ENCODE data around the gene KNDC1.

KNDC1 gene

DNA sequence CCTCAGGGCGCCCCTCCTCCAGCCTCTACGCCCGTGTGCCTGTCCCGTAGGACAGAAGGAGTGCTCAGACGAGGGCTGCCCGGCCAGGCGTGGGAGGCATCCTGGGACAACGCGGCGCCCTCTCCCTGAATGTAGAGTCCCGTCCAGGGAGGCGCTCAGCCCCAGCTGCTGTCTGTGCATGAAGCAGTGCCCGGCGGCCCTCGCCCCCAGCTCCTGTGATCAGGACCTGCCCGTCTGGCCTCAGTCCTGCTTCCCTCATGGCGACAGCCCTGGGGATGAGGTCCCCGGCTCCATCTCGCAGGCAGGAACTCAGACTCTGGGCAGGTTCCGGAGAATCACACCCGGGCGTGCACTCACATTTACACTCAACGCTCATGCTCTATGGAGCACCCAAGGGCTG, 45.1 kb downstream of the KNDC1 start:
- Histone ChIP-seq H3F3A (ENCODE audit: insufficient read depth, low read length) (no peaks in the 10 kb centered on the region), H2AFZ (ENCODE audit: low read length) (no peak overlapping the region), H3K27me3 (replicated peaks; ENCODE audit: insufficient read depth, low read length) (peaks cover 56% of the 10 kb centered on the region), H3K9ac (ENCODE audit: low read length) (no peak overlapping the region), H4K20me1 (ENCODE audit: insufficient read depth, low read length) (no peaks in the 10 kb centered on the region), H3K79me2 (ENCODE audit: low read length) (no peaks in the 10 kb centered on the region), H3K4me2 (ENCODE audit: low read depth, low read length) (no peak overlapping the region), H3K9me3 (replicated peaks; ENCODE audit: insufficient read depth, low read length) (no peaks in the 10 kb centered on the region), H3K27ac (ENCODE audit: low read length) (no peak overlapping the region), H3K9me2 (replicated peaks; ENCODE audit: insufficient read depth, low read length) (no peaks in the 10 kb centered on the region), H3K36me3 (replicated peaks; ENCODE audit: insufficient read depth, low read length) (no peaks in the 10 kb centered on the region), H3K4me3 (ENCODE audit: low read length) (no peak overlapping the region), H3K4me1 (ENCODE audit: low read length) (no peaks in the 10 kb centered on the region)
- no peak for TF ChIP-seq EZH2phosphoT487 (IDR thresholded peaks at IDR 0.05; ENCODE audit: low read length)
- TF ChIP-seq EZH2 (optimal IDR thresholded peaks at IDR 0.05; ENCODE audit: low read depth, low read length) = no peak
- TF ChIP-seq, protein P1, sequence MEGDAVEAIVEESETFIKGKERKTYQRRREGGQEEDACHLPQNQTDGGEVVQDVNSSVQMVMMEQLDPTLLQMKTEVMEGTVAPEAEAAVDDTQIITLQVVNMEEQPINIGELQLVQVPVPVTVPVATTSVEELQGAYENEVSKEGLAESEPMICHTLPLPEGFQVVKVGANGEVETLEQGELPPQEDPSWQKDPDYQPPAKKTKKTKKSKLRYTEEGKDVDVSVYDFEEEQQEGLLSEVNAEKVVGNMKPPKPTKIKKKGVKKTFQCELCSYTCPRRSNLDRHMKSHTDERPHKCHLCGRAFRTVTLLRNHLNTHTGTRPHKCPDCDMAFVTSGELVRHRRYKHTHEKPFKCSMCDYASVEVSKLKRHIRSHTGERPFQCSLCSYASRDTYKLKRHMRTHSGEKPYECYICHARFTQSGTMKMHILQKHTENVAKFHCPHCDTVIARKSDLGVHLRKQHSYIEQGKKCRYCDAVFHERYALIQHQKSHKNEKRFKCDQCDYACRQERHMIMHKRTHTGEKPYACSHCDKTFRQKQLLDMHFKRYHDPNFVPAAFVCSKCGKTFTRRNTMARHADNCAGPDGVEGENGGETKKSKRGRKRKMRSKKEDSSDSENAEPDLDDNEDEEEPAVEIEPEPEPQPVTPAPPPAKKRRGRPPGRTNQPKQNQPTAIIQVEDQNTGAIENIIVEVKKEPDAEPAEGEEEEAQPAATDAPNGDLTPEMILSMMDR (IDR thresholded peaks at IDR 0.05; ENCODE audit: low read length) = no peak
- DNase-seq = no peak

DNA sequence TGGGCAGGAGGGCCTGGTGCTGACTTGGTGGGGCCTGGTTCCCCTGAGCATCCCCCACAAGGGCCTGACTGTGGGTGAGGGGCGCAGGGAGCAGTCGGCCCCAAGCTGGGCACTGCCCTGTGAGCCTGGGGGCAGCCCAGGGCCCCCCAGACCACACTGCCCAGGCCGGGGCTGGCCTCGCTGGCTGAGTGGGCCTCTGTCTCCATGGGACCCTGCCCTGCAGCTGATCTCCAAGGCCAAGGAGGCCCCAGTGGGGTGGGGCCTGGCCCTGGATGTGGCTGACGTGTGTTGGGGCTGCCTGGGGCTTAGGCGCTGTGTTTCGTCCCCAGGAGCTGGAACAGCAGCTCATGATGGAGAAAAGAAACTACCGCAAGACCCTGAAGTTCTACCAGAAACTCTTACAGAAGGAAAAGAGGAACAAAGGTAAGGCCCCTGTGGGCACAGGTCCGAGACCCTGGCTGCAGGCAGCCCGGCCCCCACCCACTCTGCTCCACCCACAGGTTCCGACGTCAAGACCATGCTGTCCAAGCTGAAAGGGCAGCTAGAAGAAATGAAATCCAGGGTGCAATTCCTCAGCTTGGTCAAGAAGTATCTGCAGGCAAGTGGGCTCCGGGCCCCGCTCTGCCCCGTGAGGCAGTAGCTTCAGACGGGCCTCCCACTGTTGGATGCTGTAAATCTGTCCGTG, 46.5 kb downstream of the KNDC1 start:
- no peaks in the 10 kb centered on the region for H3K9me3 ChIP-seq (replicated peaks; ENCODE audit: insufficient read depth, low read length)
- no peaks in the 10 kb centered on the region for H3K36me3 ChIP-seq (replicated peaks; ENCODE audit: insufficient read depth, low read length)
- no peak overlapping the region for H2AFZ ChIP-seq (ENCODE audit: low read length)
- TF ChIP-seq EZH2phosphoT487 (IDR thresholded peaks at IDR 0.05; ENCODE audit: low read length) = no peak
- TF ChIP-seq, protein P1 (IDR thresholded peaks at IDR 0.05; ENCODE audit: low read length) = no peak
- TF ChIP-seq EZH2 (optimal IDR thresholded peaks at IDR 0.05; ENCODE audit: low read depth, low read length) = no peak
- no peak for DNase-seq
- H3K27ac ChIP-seq (ENCODE audit: low read length) = no peak overlapping the region
- H3K27me3 ChIP-seq (replicated peaks; ENCODE audit: insufficient read depth, low read length) = peaks cover 56% of the 10 kb centered on the region
- no peaks in the 10 kb centered on the region for H3K79me2 ChIP-seq (ENCODE audit: low read length)
- H3K4me1 ChIP-seq (ENCODE audit: low read length) = no peaks in the 10 kb centered on the region
- no peak overlapping the region for H3K4me2 ChIP-seq (ENCODE audit: low read depth, low read length)
- H4K20me1 ChIP-seq (ENCODE audit: insufficient read depth, low read length) = no peaks in the 10 kb centered on the region
- H3K9me2 ChIP-seq (replicated peaks; ENCODE audit: insufficient read depth, low read length) = no peaks in the 10 kb centered on the region
- H3K4me3 ChIP-seq (ENCODE audit: low read length) = no peak overlapping the region
- H3F3A ChIP-seq (ENCODE audit: insufficient read depth, low read length) = no peaks in the 10 kb centered on the region
- no peak overlapping the region for H3K9ac ChIP-seq (ENCODE audit: low read length)

DNA sequence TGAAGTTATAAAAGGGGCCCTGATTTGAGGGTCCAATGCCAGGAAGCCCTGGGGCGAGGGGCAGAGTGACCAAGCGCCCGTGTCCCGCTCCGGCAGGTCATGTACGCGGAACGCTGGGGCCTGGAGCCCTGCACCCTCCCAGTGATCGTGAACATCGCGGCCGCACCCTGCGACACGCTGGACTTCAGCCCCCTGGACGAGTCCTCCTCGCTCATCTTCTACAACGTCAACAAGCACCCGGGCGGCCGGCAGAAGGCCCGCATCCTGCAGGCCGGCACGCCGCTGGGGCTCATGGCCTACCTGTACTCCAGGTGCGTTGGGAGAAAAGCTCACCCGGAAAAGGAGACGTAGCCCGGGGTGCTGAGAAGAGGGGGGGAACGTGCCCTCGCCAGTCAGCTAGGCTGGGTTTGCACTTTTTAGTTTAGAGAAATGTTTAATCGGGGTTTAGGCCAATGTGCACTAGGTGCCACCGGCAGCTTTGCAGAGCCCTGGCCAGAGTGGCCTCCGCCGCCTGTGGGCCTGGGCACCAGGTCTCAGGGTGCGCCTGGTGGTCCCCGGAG, 47.1 kb downstream of the KNDC1 start:
- Histone ChIP-seq H3K9ac (ENCODE audit: low read length) (no peak overlapping the region), H3K4me2 (ENCODE audit: low read depth, low read length) (no peak overlapping the region)

More for the DNA sequence above, 47.1 kb downstream of the KNDC1 start:
- H3K27ac ChIP-seq (ENCODE audit: low read length) = no peak overlapping the region
- H3K9me2 ChIP-seq (replicated peaks; ENCODE audit: insufficient read depth, low read length) = no peaks in the 10 kb centered on the region
- H3K79me2 ChIP-seq (ENCODE audit: low read length) = no peaks in the 10 kb centered on the region
- H3K9me3 ChIP-seq (replicated peaks; ENCODE audit: insufficient read depth, low read length) = no peaks in the 10 kb centered on the region
- DNase-seq = no peak
- no peak for TF ChIP-seq EZH2phosphoT487 (IDR thresholded peaks at IDR 0.05; ENCODE audit: low read length)
- TF ChIP-seq, protein P1 (IDR thresholded peaks at IDR 0.05; ENCODE audit: low read length) = no peak
- no peak for TF ChIP-seq EZH2 (optimal IDR thresholded peaks at IDR 0.05; ENCODE audit: low read depth, low read length)
- no peaks in the 10 kb centered on the region for H3K4me1 ChIP-seq (ENCODE audit: low read length)
- H3K4me3 ChIP-seq (ENCODE audit: low read length) = no peak overlapping the region
- H3K36me3 ChIP-seq (replicated peaks; ENCODE audit: insufficient read depth, low read length) = no peaks in the 10 kb centered on the region
- peaks cover 54% of the 10 kb centered on the region for H3K27me3 ChIP-seq (replicated peaks; ENCODE audit: insufficient read depth, low read length)
- H4K20me1 ChIP-seq (ENCODE audit: insufficient read depth, low read length) = no peaks in the 10 kb centered on the region
- H3F3A ChIP-seq (ENCODE audit: insufficient read depth, low read length) = no peaks in the 10 kb centered on the region
- no peak overlapping the region for H2AFZ ChIP-seq (ENCODE audit: low read length)

Data from MM.1S (cell line).